NCI-H748 (cell line): Measurements from ENCODE around the gene MTCH2.
"Not testable (repeated sequence)": the region's sequence is repeated elsewhere in the genome, so short reads cannot be mapped to it uniquely, and the experiment has no call there.

Source experiments
- DNase-seq: peaks from one replicate; lab custom pipeline; 2025; ENCODE audit not compliant: unreplicated experiment; lab: John Stamatoyannopoulos, UW

MTCH2 gene

GRCh38 chr11:47640506-47640905, 1.9 kb downstream of the MTCH2 start:
- DNase-seq = not testable (repeated sequence)

GRCh38 chr11:47636331-47636730, 6.0 kb downstream of the MTCH2 start:
- DNase-seq = not testable (repeated sequence)

GRCh38 chr11:47631473-47631872, 10.9 kb downstream of the MTCH2 start:
- DNase-seq = no peak

GRCh38 chr11:47628026-47628425, 14.3 kb downstream of the MTCH2 start:
- DNase-seq = no peak

GRCh38 chr11:47626234-47626633, 16.1 kb downstream of the MTCH2 start:
- DNase-seq = no peak

- DNase-seq = no peak
Observed at GRCh38 chr11:47620836-47621378, 21.5 kb downstream of the MTCH2 start.

GRCh38 chr11:47617417-47617809, 24.9 kb downstream of the MTCH2 start:
- DNase-seq = no peak

GRCh38 chr11:47616726-47617416, 25.5 kb downstream of the MTCH2 start:
- peak; percentile 42 for DNase-seq

GRCh38 chr11:47615249-47615648, 27.1 kb downstream of the MTCH2 start:
- DNase-seq = no peak

GRCh38 chr11:47611348-47611794, 31.0 kb downstream of the MTCH2 start:
- no peak for DNase-seq

GRCh38 chr11:47609675-47610074, 32.7 kb downstream of the MTCH2 start:
- DNase-seq = no peak

- no peak for DNase-seq
Observed at GRCh38 chr11:47607380-47607779, 35.0 kb downstream of the MTCH2 start.

GRCh38 chr11:47606731-47607130, 35.6 kb downstream of the MTCH2 start:
- DNase-seq = no peak

GRCh38 chr11:47605921-47606320, 36.4 kb downstream of the MTCH2 start:
- no peak for DNase-seq

GRCh38 chr11:47603295-47603694, 39.1 kb downstream of the MTCH2 start:
- no peak for DNase-seq

- no peak for DNase-seq
Observed at GRCh38 chr11:47599902-47600301, 42.5 kb downstream of the MTCH2 start.

GRCh38 chr11:47595967-47596366, 46.4 kb downstream of the MTCH2 start:
- DNase-seq = no peak

GRCh38 chr11:47595029-47595428, 47.3 kb downstream of the MTCH2 start:
- DNase-seq = no peak

GRCh38 chr11:47593934-47594855, 48.2 kb downstream of the MTCH2 start, which contains the start of gene C1QTNF4:
C1QTNF4 (minus strand) TSS chr11:47594411; CDS start chr11:47590810, 3,601 bp downstream.
- DNase-seq = peak; percentile 39

- no peak for DNase-seq
Observed at GRCh38 chr11:47593492-47593933, 48.8 kb downstream of the MTCH2 start.

- DNase-seq = no peak
Observed at GRCh38 chr11:47592970-47593369, 49.4 kb downstream of the MTCH2 start.

GRCh38 chr11:47592251-47592650, 50.1 kb downstream of the MTCH2 start:
- no peak for DNase-seq
